Thyroid gland (tissue), 4 donors: ENCODE data around the gene MUC2.

Experiments used
- CTCF ChIP-seq, 6 experiments: fragments of 200-600 bp in 3 of 6; fragments of 450-650 bp in 3 of 6; sonication (generic) in 3 of 6; IDR thresholded peaks; one replicate each; pipeline ENCODE4 v1.5.1; 2016 to 2019; ENCODE audit warnings: antibody characterized with exemption in 6 of 6, mild to moderate bottlenecking in 2 of 6, inconsistent platforms in 1 of 6, moderate library complexity in 1 of 6
- POLR2A ChIP-seq, 2 donors: fragments of 450-650 bp; IDR thresholded peaks; one replicate each; pipeline ENCODE4 v1.6.1; 2017; ENCODE audit warnings: antibody characterized with exemption in 2 of 2, mild to moderate bottlenecking in 2 of 2, moderate library complexity in 1 of 2

- TF ChIP-seq CTCF (IDR thresholded peaks at IDR 0.05), result no peak
- TF ChIP-seq POLR2A (IDR thresholded peaks at IDR 0.05), result no peak
Observed at GRCh38 chr11:1047595-1048156, 27.0 kb upstream of the MUC2 start.
